GM18873 (cell line): ENCODE measurements around the gene PDE8A.
"Not testable (repeated sequence)": the region's sequence is repeated elsewhere in the genome, so short reads cannot be mapped to it uniquely, and the experiment has no call there.

ENCODE experiments used
- ATAC-seq: cut with Tn5 transposase; IDR thresholded peaks from one replicate; pipeline ENCODE4 v1.9.1; 2021; ENCODE audit warnings: mild to moderate bottlenecking, moderate library complexity, moderate number of reproducible peaks; ENCODE audit not compliant: unreplicated experiment, low FRiP score

The PDE8A gene

GRCh38 chr15:85157344-85157743, 175.7 kb downstream of the PDE8A start:
- no peak for ATAC-seq

- no peak for ATAC-seq
Measured at GRCh38 chr15:85162237-85162636, 180.6 kb downstream of the PDE8A start.

- no peak for ATAC-seq
Measured at GRCh38 chr15:85164841-85165466, 183.3 kb downstream of the PDE8A start.

- ATAC-seq, result no peak
Measured at GRCh38 chr15:85167568-85167967, 185.9 kb downstream of the PDE8A start.

DNA sequence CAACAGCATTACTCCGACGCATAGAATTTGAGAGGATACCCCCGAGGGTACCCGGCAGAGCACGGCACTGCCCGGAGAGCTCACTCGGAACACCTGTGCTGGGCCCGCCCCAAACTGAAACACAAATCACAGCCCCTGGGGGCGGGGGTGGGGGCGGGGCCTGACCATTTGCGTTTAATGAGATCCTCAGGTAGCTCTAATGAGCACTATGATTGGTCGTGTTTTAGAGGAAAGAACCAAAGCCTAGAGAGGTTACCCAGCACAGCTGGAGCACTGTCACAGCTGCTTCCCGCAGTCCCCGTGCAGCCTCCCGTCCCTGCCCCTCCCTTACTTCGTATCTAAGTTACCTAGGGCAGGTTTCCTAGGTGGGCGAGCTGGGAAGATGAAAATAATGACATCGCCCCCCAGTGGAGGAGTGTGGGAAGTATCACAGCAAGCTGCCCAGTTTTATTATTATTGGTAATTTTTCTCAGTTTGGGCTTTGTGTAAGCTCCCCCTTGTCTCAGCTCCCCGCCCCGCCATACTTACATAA, 187.1 kb downstream of the PDE8A start:
- no peak for ATAC-seq

GRCh38 chr15:85171736-85172135, 190.1 kb downstream of the PDE8A start:
- no peak for ATAC-seq

GRCh38 chr15:85172846-85173490, 191.3 kb downstream of the PDE8A start:
- no peak for ATAC-seq

GRCh38 chr15:85173630-85174029, 192.0 kb downstream of the PDE8A start:
- not testable (repeated sequence) for ATAC-seq

DNA sequence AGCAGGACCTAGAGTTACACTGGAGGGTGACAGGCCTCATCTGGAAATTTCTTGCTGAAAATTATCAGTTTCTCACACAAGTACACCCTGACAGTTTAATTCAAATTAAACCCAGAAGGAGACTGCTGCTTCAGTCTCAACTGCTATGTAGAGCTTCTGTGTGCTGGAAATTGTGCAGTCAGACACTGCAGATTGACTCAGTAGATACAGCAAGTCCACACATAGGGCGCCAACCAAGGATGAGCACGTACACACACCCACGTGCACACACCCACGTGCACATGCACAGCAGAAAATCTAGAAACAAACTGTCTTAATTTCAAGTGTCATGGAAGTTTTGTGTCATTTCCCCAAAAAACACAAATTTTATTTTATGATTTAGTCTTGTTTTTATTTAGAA, 192.9 kb downstream of the PDE8A start:
- no peak for ATAC-seq

DNA sequence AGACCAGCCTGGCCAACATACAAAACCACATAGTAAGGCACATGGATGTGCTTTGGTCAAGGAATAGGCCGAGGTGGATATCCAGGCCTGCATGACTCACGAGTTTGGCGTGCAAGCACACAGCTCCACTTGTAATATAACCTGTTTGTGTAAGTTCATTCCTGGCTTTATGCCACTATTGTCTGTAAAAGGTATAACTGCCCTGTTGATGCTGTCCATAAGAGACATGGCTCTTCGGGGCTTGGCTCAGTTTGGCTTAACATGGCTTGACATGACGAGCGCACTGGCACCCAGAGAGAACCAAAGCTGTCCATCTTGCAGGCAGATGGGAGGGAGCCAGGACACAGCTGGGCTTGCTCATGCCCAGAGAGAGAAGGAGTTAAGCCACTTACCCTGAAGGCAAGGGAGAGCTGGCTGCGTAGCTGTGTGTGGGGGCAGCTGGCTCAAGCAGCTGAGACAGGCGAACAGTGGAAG, 195.4 kb downstream of the PDE8A start:
- ATAC-seq, result not testable (repeated sequence)

- ATAC-seq, result no peak
Measured at GRCh38 chr15:85178308-85178707, 196.7 kb downstream of the PDE8A start.

GRCh38 chr15:85179700-85180099, 198.0 kb downstream of the PDE8A start:
- no peak for ATAC-seq

DNA sequence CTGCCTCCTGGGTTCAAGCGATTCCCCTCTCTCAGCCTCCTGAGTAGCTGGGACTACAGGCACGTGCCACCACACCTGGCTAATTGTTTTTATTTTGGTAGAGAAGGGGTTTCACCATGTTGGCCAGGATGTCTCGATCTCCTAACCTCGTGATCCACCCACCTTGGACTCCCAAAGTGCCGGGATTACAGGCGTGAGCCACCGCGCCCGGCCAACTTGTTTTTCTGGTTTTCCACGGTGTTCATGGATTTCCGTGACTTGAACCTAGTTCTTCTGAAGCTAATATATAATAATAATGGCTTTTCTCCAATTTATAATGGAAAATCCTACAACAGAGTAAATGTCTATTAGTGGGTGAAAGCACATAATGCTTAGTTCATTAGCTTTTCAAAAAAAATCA, 203.7 kb downstream of the PDE8A start:
- ATAC-seq, result not testable (repeated sequence)

GRCh38 chr15:85188171-85188577, 206.5 kb downstream of the PDE8A start:
- not testable (repeated sequence) for ATAC-seq
